Endothelial cell of umbilical vein (primary cell): ENCODE data around the gene GTPBP4. TPM values are rescaled to one million over a fixed set of nuclear protein-coding genes. Genes with fewer than 3 reads are reported as not detected.

ENCODE experiments used
- BruUV-seq: library from RNA; stranded (reverse); fragments of 400-500 nt; replicated peaks from 2 replicates; lab custom pipeline; 2021; lab: Mats Ljungman, UMichigan
- CTCF ChIA-PET: fragments of 300-600, 350-600 bp; sonication (Branson Sonifier 250); formaldehyde crosslinking; loops from one replicate; lab custom pipeline; 2021; ENCODE audit warnings: antibody characterized with exemption, inconsistent platforms; lab: Charles Lee
- POLR2A ChIA-PET: fragments of 300-600, 350-600 bp; sonication (Branson Sonifier 250); formaldehyde crosslinking; loops from one replicate; lab custom pipeline; 2021; ENCODE audit warnings: antibody characterized with exemption, inconsistent platforms; lab: Charles Lee
- DNase-seq: peaks from one replicate; pipeline ENCODE4 v3.0.0-alpha.2; 2011; ENCODE audit warnings: low read depth, low spot score
- FAIRE-seq: peaks from 2 replicates; lab custom pipeline; 2011; peaks lifted over from hg19 to GRCh38; lab: Jason Lieb, UNC
- H2AFZ ChIP-seq: 2 replicates; pipeline ENCODE4 v1.6.0; 2012; ENCODE audit warnings: low read depth, low read length, control low read depth, inconsistent platforms
- H3K27ac ChIP-seq: 2 replicates; pipeline ENCODE4 v1.5.1; 2011; ENCODE audit warnings: low read depth, mild to moderate bottlenecking, control low read depth, low read length, moderate library complexity; ENCODE audit not compliant: insufficient read depth
- H3K27me3 ChIP-seq, 2 experiments: 2 replicates each; pipeline versions ENCODE4 v1.6.0 to v1.6.1; 2011; ENCODE audit warnings: low read length in 2 of 2, mixed read lengths in 1 of 2; ENCODE audit not compliant: control insufficient read depth in 2 of 2, insufficient read depth in 2 of 2
- H3K36me3 ChIP-seq, 2 experiments: 2 replicates in 1 of 2; 3 replicates in 1 of 2; pipeline ENCODE4 v1.5.1; 2011; ENCODE audit warnings: low read length in 2 of 2, mild to moderate bottlenecking in 1 of 2, moderate library complexity in 1 of 2; ENCODE audit not compliant: control insufficient read depth in 2 of 2, insufficient read depth in 2 of 2; ENCODE audit errors: extremely low read depth in 1 of 2
- H3K4me1 ChIP-seq: 3 replicates; pipeline ENCODE4 v1.5.1; 2011; ENCODE audit warnings: mild to moderate bottlenecking, low read length; ENCODE audit not compliant: control insufficient read depth, insufficient read depth; ENCODE audit errors: extremely low read depth
- H3K4me2 ChIP-seq: 2 replicates; pipeline ENCODE4 v1.6.1; 2011; ENCODE audit warnings: low read length, control low read depth, mixed read lengths; ENCODE audit not compliant: insufficient read depth
- H3K4me3 ChIP-seq, 3 experiments: fragments of 200-600 bp in 1 of 3; sonication (generic), shearing (Covaris generic) in 1 of 3; replicated peaks in 1 of 3; 2 replicates each; pipeline ENCODE4 v1.5.1; 2011 to 2016; ENCODE audit warnings: control low read depth in 3 of 3, low read length in 3 of 3, mild to moderate bottlenecking in 2 of 3, inconsistent platforms in 1 of 3, low read depth in 1 of 3, moderate library complexity in 1 of 3; ENCODE audit not compliant: insufficient read depth in 1 of 3
- H3K79me2 ChIP-seq: 2 replicates; pipeline ENCODE4 v1.6.0; 2012; ENCODE audit warnings: low read length, inconsistent platforms; ENCODE audit not compliant: control insufficient read depth, insufficient read depth
- H3K9ac ChIP-seq: replicated peaks from 2 replicates; pipeline ENCODE3; 2011; ENCODE audit warnings: low read length, control low read depth; ENCODE audit not compliant: insufficient read depth; ENCODE audit errors: extremely low read depth
- H3K9me1 ChIP-seq: replicated peaks from 3 replicates; pipeline ENCODE4 v1.6.0; 2011; ENCODE audit warnings: mild to moderate bottlenecking, low read length; ENCODE audit not compliant: control insufficient read depth, insufficient read depth; ENCODE audit errors: extremely low read depth
- H3K9me3 ChIP-seq: replicated peaks from 2 replicates; pipeline ENCODE4 v1.5.1; 2012; ENCODE audit warnings: low read length, inconsistent platforms; ENCODE audit not compliant: control insufficient read depth, insufficient read depth
- H4K20me1 ChIP-seq: replicated peaks from 2 replicates; pipeline ENCODE3; 2011; ENCODE audit warnings: mild to moderate bottlenecking, low read length; ENCODE audit not compliant: control insufficient read depth, insufficient read depth; ENCODE audit errors: extremely low read depth
- CTCF ChIP-seq, 2 donors: IDR thresholded peaks; 1 replicate in 1 of 2; 2 replicates in 1 of 2; pipeline ENCODE4 v1.5.1; 2011; ENCODE audit warnings: low read length in 2 of 2, mild to moderate bottlenecking in 2 of 2, moderate library complexity in 2 of 2, control low read depth in 1 of 2, inconsistent platforms in 1 of 2, low read depth in 1 of 2; ENCODE audit not compliant: insufficient read depth in 1 of 2; ENCODE audit errors: extremely low read depth in 1 of 2
- EZH2 ChIP-seq: IDR thresholded peaks from 2 replicates; pipeline ENCODE4 v1.6.1; 2012; ENCODE audit warnings: borderline replicate concordance, low read depth, mild to moderate bottlenecking, moderate library complexity, low read length, inconsistent platforms; ENCODE audit not compliant: severe bottlenecking
- FOS ChIP-seq: IDR thresholded peaks from 2 replicates; pipeline ENCODE4 v1.6.1; 2011; ENCODE audit warnings: mild to moderate bottlenecking, low read length, moderate library complexity, borderline replicate concordance; ENCODE audit not compliant: insufficient read depth
- GATA2 ChIP-seq: IDR thresholded peaks from 2 replicates; pipeline ENCODE4 v1.7.0; 2011; ENCODE audit warnings: low read depth, mild to moderate bottlenecking, moderate library complexity, mixed read lengths, low read length; ENCODE audit not compliant: insufficient read length, insufficient read depth
- JUN ChIP-seq: IDR thresholded peaks from 2 replicates; pipeline ENCODE4 v1.6.1; 2011; ENCODE audit warnings: borderline replicate concordance, low read depth; ENCODE audit not compliant: insufficient read length, insufficient read depth
- POLR2A ChIP-seq: IDR thresholded peaks from 2 replicates; pipeline ENCODE4 v1.6.1; 2012; ENCODE audit warnings: low read depth, mild to moderate bottlenecking, control low read depth, low read length
- POLR2AphosphoS5 ChIP-seq: IDR thresholded peaks from 2 replicates; pipeline ENCODE4 v1.6.1; 2012; ENCODE audit warnings: low read depth, mild to moderate bottlenecking, control low read depth, low read length, moderate library complexity; ENCODE audit not compliant: insufficient read depth
- dilution Hi-C: fragments of 300-500 bp; cut with MboI; formaldehyde crosslinking; loops from one replicate; pipeline ENCODE4 v1.15.0; 2019; ENCODE audit warnings: low sequenced_read_pairs; ENCODE audit not compliant: extremely low pct_ligation_motif_present
- intact Hi-C: fragments of 100-400 bp; cut with micrococcal nuclease; formaldehyde crosslinking; loops from one replicate; pipeline ENCODE4 v1.10.0; 2022
- polyA plus RNA-seq, 4 experiments: library from polyadenylated mRNA; depleted of rRNA in 3 of 4; stranded (reverse) in 3 of 4; unstranded in 1 of 4; fragments of >200 nt; gene quantifications; 2 replicates each; pipeline versions ENCODE4 v1.2.1 to v1.2.3, GENCODE V29; 2011 to 2012; ENCODE audit warnings: missing spikeins in 1 of 4
- total RNA-seq: library from RNA; stranded (reverse); gene quantifications from 2 replicates; pipeline ENCODE4 v1.2.3, GENCODE V29; 2021
- TF ChIP-seq, protein P1 (sequence below): IDR thresholded peaks from 2 replicates; pipeline ENCODE4 v1.6.1; 2011; ENCODE audit not compliant: insufficient read depth, insufficient read length

Gene GTPBP4
- total and polyA plus RNA-seq, 2 donors (not counting 3 experiments of a cell fraction or from before 2014, with no cell fraction given) = 12.4 to 69.3 TPM

DNA sequence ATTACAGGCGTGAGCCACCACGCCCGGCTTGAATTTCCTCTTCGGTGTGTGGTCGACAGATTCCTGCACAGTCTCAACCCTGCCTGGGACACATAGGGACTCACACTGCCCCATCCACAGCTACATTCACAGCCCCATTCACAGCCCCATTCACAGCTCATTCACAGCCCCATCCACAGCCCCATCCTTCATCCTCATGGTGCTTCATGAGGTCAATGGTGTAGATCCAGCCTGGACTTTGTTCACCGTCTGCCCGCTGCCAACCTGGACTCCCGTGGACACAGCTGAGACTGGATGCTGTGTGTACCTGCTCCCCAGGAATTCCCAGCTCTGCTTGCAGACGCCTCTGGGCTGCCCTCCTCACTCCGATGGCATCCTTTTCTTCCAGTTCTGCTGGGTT lies 32.2 kb downstream of the GTPBP4 start:
- no TSS peak for BruUV-seq
- Histone ChIP-seq H3K27me3 (no peaks in the 10 kb centered on the region), H2AFZ (no peak overlapping the region), H3K4me1 (no peaks in the 10 kb centered on the region), H3K4me3 (no peak overlapping the region), H3K27ac (no peak overlapping the region), H3K9me1 (no peaks in the 10 kb centered on the region), H3K9ac (no peak overlapping the region), H3K79me2 (no peaks in the 10 kb centered on the region), H3K9me3 (no peaks in the 10 kb centered on the region), H4K20me1 (no peaks in the 10 kb centered on the region), H3K4me2 (no peak overlapping the region), H3K36me3 (peaks cover 15 to 25% of the 10 kb centered on the region in 2 experiments)
- ChIA-PET POLR2A (no interaction called here), CTCF (interaction anchor here (0.5 kb wide), 1 partner anchor 29 kb away, joined by 4 read pairs; no protein-coding TSS in a partner anchor)
- DNase-seq = no peak
- dilution Hi-C loops = no loop called here
- no peak for FAIRE-seq
- intact Hi-C loops = no loop called here
- TF ChIP-seq JUN (no peak), CTCF (IDR thresholded peaks at IDR 0.05; ENCODE audit: extremely low read depth in 1 of 2, insufficient read depth in 1 of 2, low read depth in 1 of 2, low read length in 2 of 2) (no peak), POLR2A (no peak), GATA2 (no peak), EZH2 (no peak), FOS (no peak), POLR2AphosphoS5 (peak; percentile 44)
- TF ChIP-seq, protein P1, sequence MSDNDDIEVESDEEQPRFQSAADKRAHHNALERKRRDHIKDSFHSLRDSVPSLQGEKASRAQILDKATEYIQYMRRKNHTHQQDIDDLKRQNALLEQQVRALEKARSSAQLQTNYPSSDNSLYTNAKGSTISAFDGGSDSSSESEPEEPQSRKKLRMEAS = no peak
